Loucy (cell line): ENCODE measurements around the gene RGS12.

Source experiments
- EZH2phosphoT487 ChIP-seq: fragments of 200-600 bp; IDR thresholded peaks from 2 replicates; pipeline ENCODE4 v1.6.1; 2018; ENCODE audit warnings: antibody characterized with exemption, mild to moderate bottlenecking, moderate library complexity, borderline replicate concordance
- TF ChIP-seq, protein P1 (sequence below): fragments of 200-600 bp; sonication (generic); conservative IDR thresholded peaks from 2 replicates; pipeline ENCODE4 v1.5.1; 2014; ENCODE audit warnings: mild to moderate bottlenecking, antibody characterized with exemption, low read length

DNA sequence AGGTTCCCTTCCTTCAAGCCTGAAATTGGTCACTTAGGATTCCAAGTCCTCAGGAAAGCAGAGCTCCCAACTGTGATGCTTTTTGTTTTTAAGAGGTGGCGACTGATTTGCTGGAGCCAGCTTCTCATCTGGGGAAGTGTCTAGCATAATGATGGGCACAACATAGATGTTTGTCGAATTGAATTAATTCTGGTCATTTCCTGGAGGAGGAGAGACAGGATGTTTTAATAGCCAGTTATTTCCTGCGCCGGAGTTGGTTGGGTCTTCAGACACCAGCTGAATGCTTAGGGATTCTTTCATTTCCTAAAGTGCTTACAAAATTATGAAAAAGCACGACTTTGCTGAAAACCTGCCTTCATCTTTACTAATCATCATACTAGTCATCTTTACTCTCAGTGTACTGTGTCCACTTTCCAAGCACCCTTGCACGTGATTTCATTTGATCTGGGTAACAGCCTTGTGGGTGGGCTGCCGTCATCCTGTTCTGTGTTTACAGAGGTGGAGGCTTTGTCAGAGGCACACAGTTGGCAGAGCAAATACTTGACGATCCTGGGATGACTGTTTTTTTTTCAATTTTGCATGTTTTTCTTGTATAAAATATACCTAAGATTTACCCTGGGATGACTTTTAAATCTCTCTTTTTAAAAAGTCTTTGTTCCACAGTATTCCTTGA is 49.5 kb downstream of the RGS12 start:
- TF ChIP-seq, protein P1, sequence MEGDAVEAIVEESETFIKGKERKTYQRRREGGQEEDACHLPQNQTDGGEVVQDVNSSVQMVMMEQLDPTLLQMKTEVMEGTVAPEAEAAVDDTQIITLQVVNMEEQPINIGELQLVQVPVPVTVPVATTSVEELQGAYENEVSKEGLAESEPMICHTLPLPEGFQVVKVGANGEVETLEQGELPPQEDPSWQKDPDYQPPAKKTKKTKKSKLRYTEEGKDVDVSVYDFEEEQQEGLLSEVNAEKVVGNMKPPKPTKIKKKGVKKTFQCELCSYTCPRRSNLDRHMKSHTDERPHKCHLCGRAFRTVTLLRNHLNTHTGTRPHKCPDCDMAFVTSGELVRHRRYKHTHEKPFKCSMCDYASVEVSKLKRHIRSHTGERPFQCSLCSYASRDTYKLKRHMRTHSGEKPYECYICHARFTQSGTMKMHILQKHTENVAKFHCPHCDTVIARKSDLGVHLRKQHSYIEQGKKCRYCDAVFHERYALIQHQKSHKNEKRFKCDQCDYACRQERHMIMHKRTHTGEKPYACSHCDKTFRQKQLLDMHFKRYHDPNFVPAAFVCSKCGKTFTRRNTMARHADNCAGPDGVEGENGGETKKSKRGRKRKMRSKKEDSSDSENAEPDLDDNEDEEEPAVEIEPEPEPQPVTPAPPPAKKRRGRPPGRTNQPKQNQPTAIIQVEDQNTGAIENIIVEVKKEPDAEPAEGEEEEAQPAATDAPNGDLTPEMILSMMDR = no peak
- no peak for TF ChIP-seq EZH2phosphoT487
